Liver (tissue), 9 donors: Measurements from ENCODE around the gene TAF5L. TPM values are rescaled to one million over a fixed set of nuclear protein-coding genes. Genes with fewer than 3 reads are reported as not detected.
A peak's percentile ranks its signal among the peaks of the same experiment; 100 is the strongest.
"Not testable (repeated sequence)": the region's sequence is repeated elsewhere in the genome, so short reads cannot be mapped to it uniquely, and the experiment has no call there.

Source experiments
- DNase-seq: peaks from one replicate; pipeline ENCODE4 v3.0.0-alpha.2; 2017; ENCODE audit warnings: low spot score
- H3K27ac ChIP-seq, 2 donors: one replicate each; pipeline ENCODE4 v1.7.0; 2013; ENCODE audit warnings: inconsistent platforms in 2 of 2, low read length in 2 of 2, control low read depth in 1 of 2, low read depth in 1 of 2, mild to moderate bottlenecking in 1 of 2
- H3K27me3 ChIP-seq, 4 donors: one replicate each; pipeline versions ENCODE4 v1.6.1 to v1.7.0; 2013; ENCODE audit warnings: low read length in 3 of 4, inconsistent platforms in 1 of 4, mild to moderate bottlenecking in 1 of 4, moderate library complexity in 1 of 4; ENCODE audit not compliant: control insufficient read depth in 4 of 4, insufficient read depth in 4 of 4
- H3K36me3 ChIP-seq, 4 donors: one replicate each; pipeline versions ENCODE4 v1.6.1 to v1.7.0; 2013; ENCODE audit warnings: low read length in 3 of 4, mild to moderate bottlenecking in 3 of 4, low read depth in 1 of 4, moderate library complexity in 1 of 4; ENCODE audit not compliant: control insufficient read depth in 4 of 4, insufficient read depth in 3 of 4
- H3K4me1 ChIP-seq, 4 donors: one replicate each; pipeline versions ENCODE4 v1.6.1 to v1.7.0; 2013; ENCODE audit warnings: low read length in 3 of 4, mild to moderate bottlenecking in 3 of 4, moderate library complexity in 1 of 4; ENCODE audit not compliant: control insufficient read depth in 4 of 4, insufficient read depth in 4 of 4
- H3K4me3 ChIP-seq, 3 donors: one replicate each; pipeline versions ENCODE4 v1.6.1 to v1.7.0; 2013; ENCODE audit warnings: low read length in 3 of 3, control low read depth in 1 of 3, low read depth in 1 of 3, mild to moderate bottlenecking in 1 of 3
- H3K9ac ChIP-seq, 2 donors: one replicate each; pipeline ENCODE4 v1.7.0; 2013; ENCODE audit warnings: low read length in 2 of 2, mild to moderate bottlenecking in 2 of 2, moderate library complexity in 2 of 2, control low read depth in 1 of 2, low read depth in 1 of 2
- H3K9me3 ChIP-seq, 4 donors: one replicate each; pipeline versions ENCODE4 v1.6.1 to v1.7.0; 2013; ENCODE audit warnings: low read length in 3 of 4; ENCODE audit not compliant: control insufficient read depth in 4 of 4
- EGR1 ChIP-seq, 2 donors: IDR thresholded peaks; 2 replicates each; pipeline ENCODE4 v1.6.1; 2016 to 2018; ENCODE audit warnings: antibody characterized with exemption in 2 of 2, low read depth in 2 of 2
- FOXA1 ChIP-seq: IDR thresholded peaks from 2 replicates; pipeline ENCODE4 v1.6.1; 2016; ENCODE audit warnings: antibody characterized with exemption
- FOXA2 ChIP-seq: IDR thresholded peaks from 2 replicates; pipeline ENCODE4 v1.6.1; 2016; ENCODE audit warnings: antibody characterized with exemption
- HNF4A ChIP-seq, 2 donors: conservative IDR thresholded peaks; 2 replicates each; pipeline ENCODE4 v1.6.1; 2016; ENCODE audit warnings: antibody characterized with exemption in 2 of 2, mild to moderate bottlenecking in 2 of 2
- JUND ChIP-seq, 2 donors: IDR thresholded peaks; 2 replicates each; pipeline ENCODE4 v1.6.1; 2016; ENCODE audit warnings: antibody characterized with exemption in 2 of 2
- MAX ChIP-seq: IDR thresholded peaks from 2 replicates; pipeline ENCODE4 v1.6.1; 2016; ENCODE audit warnings: antibody characterized with exemption
- RAD21 ChIP-seq, 2 donors: IDR thresholded peaks; 2 replicates each; pipeline ENCODE4 v1.6.1; 2016; ENCODE audit warnings: antibody characterized with exemption in 2 of 2, mild to moderate bottlenecking in 2 of 2
- REST ChIP-seq: IDR thresholded peaks from 2 replicates; pipeline ENCODE4 v1.6.1; 2016; ENCODE audit warnings: antibody characterized with exemption, mild to moderate bottlenecking
- RXRA ChIP-seq, 2 donors: IDR thresholded peaks; 2 replicates each; pipeline ENCODE4 v1.6.1; 2017 to 2018; ENCODE audit warnings: antibody characterized with exemption in 2 of 2, mild to moderate bottlenecking in 1 of 2
- TAF1 ChIP-seq: conservative IDR thresholded peaks from 2 replicates; pipeline ENCODE4 v1.6.1; 2016; ENCODE audit warnings: antibody characterized with exemption, mild to moderate bottlenecking
- YY1 ChIP-seq: IDR thresholded peaks from 2 replicates; pipeline ENCODE4 v1.6.1; 2016; ENCODE audit warnings: antibody characterized with exemption, mild to moderate bottlenecking
- WGBS: extraction: QIAGEN DNeasy Blood & Tissue Kit; methylation state at CpG from one replicate; pipeline ENCODE4 v1.1.7; 2013; 5-methylcytosine and 5-hydroxymethylcytosine counted together
- polyA plus RNA-seq, 2 donors: library from polyadenylated mRNA; stranded (reverse) in 1 of 2; unstranded in 1 of 2; fragments of 200-250 nt in 1 of 2; fragments of >200 nt in 1 of 2; fragmentation: Nextera tagmentation in 1 of 2; extraction: Ambion mirVana in 1 of 2; gene quantifications; one replicate each; pipeline versions ENCODE4 v1.2.1 to v1.2.3, GENCODE V29; 2013 to 2015
- total RNA-seq, 2 donors: library from RNA; depleted of rRNA; stranded (reverse); fragments of >200 nt; gene quantifications; one replicate each; pipeline ENCODE4 v1.2.3, GENCODE V29; 2014
- TF ChIP-seq, protein P1 (sequence below): IDR thresholded peaks from 2 replicates; pipeline ENCODE4 v1.6.1; 2016; ENCODE audit warnings: antibody characterized with exemption
- TF ChIP-seq, protein P2 (sequence below): fragments of 150-350 bp; IDR thresholded peaks from 2 replicates; pipeline ENCODE4 v1.5.1; 2017; ENCODE audit warnings: improper control_type of control experiment, low read depth, low read length; ENCODE audit not compliant: missing input control
- donor health status: healthy.
- donor health status: healthy.
- donor health status: healthy.
- donor health status: healthy.
- donor health status: healthy.

Gene TAF5L
- total and polyA plus RNA-seq, 4 donors = 1.8 to 16.2 (median 10.4) TPM

DNA sequence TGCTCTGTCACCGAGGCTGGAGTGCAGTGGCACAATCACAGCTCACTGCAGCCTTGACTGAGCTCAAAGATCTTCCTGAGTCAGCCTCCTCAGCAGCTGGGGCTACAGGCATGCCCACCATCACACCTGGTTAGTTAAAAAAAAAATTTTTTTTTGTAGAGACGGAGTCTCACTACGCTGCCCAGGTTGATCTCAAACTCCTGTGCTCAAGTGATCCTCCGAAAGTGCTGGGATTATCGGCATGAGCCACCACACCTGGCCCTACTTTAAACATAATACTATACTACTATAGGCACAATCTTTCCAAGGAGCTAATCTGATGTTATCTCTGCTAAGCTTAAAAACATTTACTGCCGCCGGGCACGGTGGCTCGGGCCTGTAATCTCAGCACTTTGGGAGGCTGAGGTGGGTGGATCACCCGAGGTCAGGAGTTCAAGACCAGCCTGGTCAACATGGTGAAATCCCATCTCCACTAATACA is 3.2 kb downstream of the TAF5L start:
- H3K36me3 ChIP-seq, H3K27ac ChIP-seq, H3K4me3 ChIP-seq, H3K27me3 ChIP-seq, DNase-seq, H3K9me3 ChIP-seq, H3K9ac ChIP-seq: not testable (repeated sequence)
- 93% methylated on average over 10 of the region's 10 CpGs for WGBS
- peaks cover 2 to 39% (median 24%) of the 10 kb centered on the region in 4 donors for H3K4me1 ChIP-seq

GRCh38 chr1:229621663-229622062 is 4.3 kb downstream of the TAF5L start:
- H3K27ac ChIP-seq = no peak overlapping the region
- H3K27me3 ChIP-seq = no peaks in the 10 kb centered on the region
- no peak for TF ChIP-seq RAD21 (IDR thresholded peaks at IDR 0.05)
- TF ChIP-seq, protein P1, sequence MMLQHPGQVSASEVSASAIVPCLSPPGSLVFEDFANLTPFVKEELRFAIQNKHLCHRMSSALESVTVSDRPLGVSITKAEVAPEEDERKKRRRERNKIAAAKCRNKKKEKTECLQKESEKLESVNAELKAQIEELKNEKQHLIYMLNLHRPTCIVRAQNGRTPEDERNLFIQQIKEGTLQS = no peak
- no peak for TF ChIP-seq FOXA2
- no peak for TF ChIP-seq MAX
- no peak for TF ChIP-seq FOXA1
- no peak for TF ChIP-seq TAF1
- 93% methylated on average over 2 of the region's 2 CpGs for WGBS
- DNase-seq = no peak
- H3K9ac ChIP-seq = no peak overlapping the region
- no peaks in the 10 kb centered on the region for H3K36me3 ChIP-seq
- no peaks in the 10 kb centered on the region for H3K9me3 ChIP-seq
- peaks cover 0 to 30% (median 15%) of the 10 kb centered on the region in 4 donors for H3K4me1 ChIP-seq
- no peak overlapping the region for H3K4me3 ChIP-seq

- DNase-seq = no peak
- Histone ChIP-seq H3K9me3 (no peaks in the 10 kb centered on the region), H3K36me3 (no peaks in the 10 kb centered on the region), H3K4me1 (peaks cover 0 to 27% (median 13%) of the 10 kb centered on the region in 4 donors), H3K4me3 (no peak overlapping the region), H3K9ac (no peak overlapping the region), H3K27ac (no peak overlapping the region), H3K27me3 (no peaks in the 10 kb centered on the region)
- no peak for TF ChIP-seq EGR1 (IDR thresholded peaks at IDR 0.05; ENCODE audit: low read depth in 2 of 2)
- no peak for TF ChIP-seq MAX
- no peak for TF ChIP-seq FOXA1
- no peak for TF ChIP-seq TAF1
- peak in 1 of 2 donors; percentile 7 for TF ChIP-seq RAD21 (IDR thresholded peaks at IDR 0.05)
- TF ChIP-seq YY1 = peak; percentile 31
- no peak for TF ChIP-seq JUND (IDR thresholded peaks at IDR 0.05)
- TF ChIP-seq, protein P2, sequence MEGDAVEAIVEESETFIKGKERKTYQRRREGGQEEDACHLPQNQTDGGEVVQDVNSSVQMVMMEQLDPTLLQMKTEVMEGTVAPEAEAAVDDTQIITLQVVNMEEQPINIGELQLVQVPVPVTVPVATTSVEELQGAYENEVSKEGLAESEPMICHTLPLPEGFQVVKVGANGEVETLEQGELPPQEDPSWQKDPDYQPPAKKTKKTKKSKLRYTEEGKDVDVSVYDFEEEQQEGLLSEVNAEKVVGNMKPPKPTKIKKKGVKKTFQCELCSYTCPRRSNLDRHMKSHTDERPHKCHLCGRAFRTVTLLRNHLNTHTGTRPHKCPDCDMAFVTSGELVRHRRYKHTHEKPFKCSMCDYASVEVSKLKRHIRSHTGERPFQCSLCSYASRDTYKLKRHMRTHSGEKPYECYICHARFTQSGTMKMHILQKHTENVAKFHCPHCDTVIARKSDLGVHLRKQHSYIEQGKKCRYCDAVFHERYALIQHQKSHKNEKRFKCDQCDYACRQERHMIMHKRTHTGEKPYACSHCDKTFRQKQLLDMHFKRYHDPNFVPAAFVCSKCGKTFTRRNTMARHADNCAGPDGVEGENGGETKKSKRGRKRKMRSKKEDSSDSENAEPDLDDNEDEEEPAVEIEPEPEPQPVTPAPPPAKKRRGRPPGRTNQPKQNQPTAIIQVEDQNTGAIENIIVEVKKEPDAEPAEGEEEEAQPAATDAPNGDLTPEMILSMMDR = no peak
- TF ChIP-seq FOXA2 = no peak
- TF ChIP-seq HNF4A (conservative IDR thresholded peaks at IDR 0.05) = peak; percentile 41 to 63
- WGBS = 34% methylated on average over 3 of the region's 3 CpGs
Measured at GRCh38 chr1:229620876-229621275, 5.0 kb downstream of the TAF5L start.

DNA sequence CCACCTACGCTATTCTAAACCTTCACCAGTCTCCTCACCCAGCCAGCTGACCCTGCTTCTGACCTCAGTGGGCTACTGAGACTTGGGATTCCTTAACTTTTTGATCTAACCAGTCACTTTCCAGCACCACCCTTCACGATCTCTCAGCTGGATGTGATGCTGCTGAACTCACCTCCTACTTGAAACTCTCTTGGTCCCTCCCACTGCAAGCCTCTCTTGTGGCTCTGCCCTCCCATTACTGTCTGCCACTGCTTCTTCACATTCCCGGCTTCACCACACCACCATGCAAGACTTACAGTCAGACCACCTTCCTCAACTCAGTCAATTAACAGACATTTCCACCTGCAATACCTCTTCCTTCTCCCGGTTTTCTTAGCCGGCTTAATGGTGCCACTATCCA is 6.3 kb downstream of the TAF5L start:
- H3K36me3 ChIP-seq = no peaks in the 10 kb centered on the region
- no peak overlapping the region for H3K9ac ChIP-seq
- H3K27ac ChIP-seq = no peak overlapping the region
- DNase-seq = no peak
- 94% methylated on average over 5 of the region's 5 CpGs for WGBS
- H3K27me3 ChIP-seq = no peaks in the 10 kb centered on the region
- H3K4me1 ChIP-seq = peaks cover 0 to 19% (median 9%) of the 10 kb centered on the region in 4 donors
- H3K9me3 ChIP-seq = no peaks in the 10 kb centered on the region
- H3K4me3 ChIP-seq = no peak overlapping the region
- TF ChIP-seq REST (no peak), HNF4A (conservative IDR thresholded peaks at IDR 0.05) (no peak), RXRA (IDR thresholded peaks at IDR 0.05) (no peak), TAF1 (no peak), JUND (IDR thresholded peaks at IDR 0.05) (no peak), RAD21 (IDR thresholded peaks at IDR 0.05) (no peak), YY1 (no peak), MAX (no peak), FOXA1 (no peak)
- TF ChIP-seq, protein P2 = no peak
